ENCODE results near the gene ATE1.

DNA sequence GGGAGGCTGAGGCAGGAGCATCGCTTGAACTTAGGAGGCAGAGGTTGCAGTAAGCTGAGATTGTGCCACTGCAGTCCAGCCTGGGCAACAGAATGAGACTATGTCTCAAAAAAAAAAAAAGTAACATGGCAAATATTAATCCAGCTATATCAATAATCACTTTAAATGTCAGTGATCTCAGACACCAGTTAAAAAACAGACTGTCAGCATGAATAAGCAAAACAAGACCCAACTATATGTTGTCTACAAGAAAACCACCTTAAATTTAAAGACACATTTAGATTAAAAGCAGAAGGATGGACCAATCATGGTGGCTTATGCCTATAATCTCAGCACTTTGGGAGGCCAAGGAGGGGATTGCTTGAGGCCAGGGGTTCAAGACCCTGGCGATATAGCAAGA is 8.5 kb upstream of the ATE1 start:
- TF ChIP-seq, protein P1, sequence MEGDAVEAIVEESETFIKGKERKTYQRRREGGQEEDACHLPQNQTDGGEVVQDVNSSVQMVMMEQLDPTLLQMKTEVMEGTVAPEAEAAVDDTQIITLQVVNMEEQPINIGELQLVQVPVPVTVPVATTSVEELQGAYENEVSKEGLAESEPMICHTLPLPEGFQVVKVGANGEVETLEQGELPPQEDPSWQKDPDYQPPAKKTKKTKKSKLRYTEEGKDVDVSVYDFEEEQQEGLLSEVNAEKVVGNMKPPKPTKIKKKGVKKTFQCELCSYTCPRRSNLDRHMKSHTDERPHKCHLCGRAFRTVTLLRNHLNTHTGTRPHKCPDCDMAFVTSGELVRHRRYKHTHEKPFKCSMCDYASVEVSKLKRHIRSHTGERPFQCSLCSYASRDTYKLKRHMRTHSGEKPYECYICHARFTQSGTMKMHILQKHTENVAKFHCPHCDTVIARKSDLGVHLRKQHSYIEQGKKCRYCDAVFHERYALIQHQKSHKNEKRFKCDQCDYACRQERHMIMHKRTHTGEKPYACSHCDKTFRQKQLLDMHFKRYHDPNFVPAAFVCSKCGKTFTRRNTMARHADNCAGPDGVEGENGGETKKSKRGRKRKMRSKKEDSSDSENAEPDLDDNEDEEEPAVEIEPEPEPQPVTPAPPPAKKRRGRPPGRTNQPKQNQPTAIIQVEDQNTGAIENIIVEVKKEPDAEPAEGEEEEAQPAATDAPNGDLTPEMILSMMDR (IDR thresholded peaks at IDR 0.05): no peak
- TF ChIP-seq POLR2A (IDR thresholded peaks at IDR 0.05): no peak

Data from Peyer's patch (tissue), 4 donors.